HT1080 (cell line): Measurements from ENCODE around the gene ZBTB46. TPM values are rescaled to one million over a fixed set of nuclear protein-coding genes. Genes with fewer than 3 reads are reported as not detected.
"Not testable (repeated sequence)": the region's sequence is repeated elsewhere in the genome, so short reads cannot be mapped to it uniquely, and the experiment has no call there.

ENCODE experiments used
- DNase-seq: peaks from one replicate; pipeline ENCODE4 v3.0.0-alpha.2; 2015; ENCODE audit warnings: low read depth
- total RNA-seq: library from RNA; depleted of rRNA; stranded (reverse); fragments of >200 nt; shearing (Covaris generic); gene quantifications from 2 replicates; pipeline ENCODE4 v1.2.3, GENCODE V29; 2014

ZBTB46 gene
- total RNA-seq, 1 experiment from 2014 or later, result 0.19 TPM

- DNase-seq, result no peak
Observed at GRCh38 chr20:63819224-63819921, 11.7 kb downstream of the ZBTB46 start.

GRCh38 chr20:63815615-63816253 lies 15.3 kb downstream of the ZBTB46 start:
- no peak for DNase-seq

- DNase-seq, result no peak
Observed at GRCh38 chr20:63814891-63815614, 16.0 kb downstream of the ZBTB46 start.

- DNase-seq, result no peak
Observed at GRCh38 chr20:63811491-63811875, 19.6 kb downstream of the ZBTB46 start.

DNA sequence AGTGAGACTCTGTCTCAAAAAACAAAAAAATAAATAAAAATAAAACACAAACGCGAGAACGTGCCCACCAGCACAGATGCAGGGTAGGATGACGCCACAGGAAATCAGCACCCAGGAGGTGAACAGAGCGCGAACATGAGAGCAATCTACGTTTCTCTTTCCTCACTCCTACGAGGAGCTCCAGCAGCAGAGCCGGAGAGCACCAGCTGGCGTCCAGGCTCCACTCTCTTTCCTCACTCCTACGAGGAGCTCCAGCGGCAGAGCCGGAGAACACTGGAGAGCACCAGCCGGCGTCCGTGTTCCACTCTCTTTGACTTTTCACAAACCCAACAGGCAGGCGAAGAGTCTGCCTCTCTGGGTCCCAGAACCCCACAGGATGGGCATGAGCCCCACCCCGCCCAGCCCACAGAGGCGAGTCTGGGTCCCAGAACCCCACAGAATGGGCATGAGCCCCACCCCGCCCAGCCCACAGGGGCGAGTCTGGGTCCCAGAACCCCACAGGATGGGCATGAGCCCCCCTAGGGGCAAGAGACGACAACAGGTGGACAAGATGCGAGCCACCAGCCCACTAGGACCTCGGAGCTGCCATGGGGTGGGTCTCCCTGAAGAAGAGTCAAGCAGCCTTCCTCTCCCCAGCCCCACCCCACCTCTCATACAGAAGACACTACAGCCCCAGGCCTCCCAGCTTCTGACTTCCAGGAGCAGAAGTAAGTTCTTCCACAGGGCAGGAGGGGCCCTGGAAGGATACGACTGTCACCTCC lies 20.2 kb downstream of the ZBTB46 start:
- no peak for DNase-seq

DNA sequence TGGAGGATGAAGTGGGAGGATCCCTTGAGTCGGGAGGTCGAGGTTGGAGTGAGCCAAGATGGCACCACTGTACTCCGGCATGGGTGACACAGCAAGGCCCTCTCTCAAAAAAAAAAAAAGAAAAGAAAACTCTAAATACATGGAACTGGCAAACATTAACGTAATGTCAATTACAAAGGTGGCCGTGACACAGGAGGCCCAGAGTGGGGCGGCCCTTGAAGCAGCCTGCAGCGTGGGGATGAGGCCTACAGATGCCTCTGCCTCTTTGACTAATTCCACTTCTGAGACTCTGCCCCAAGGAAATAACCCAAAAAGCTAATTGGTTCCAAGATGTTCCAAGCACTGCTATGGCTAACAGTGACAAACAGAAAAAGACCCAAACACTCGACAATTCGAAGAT lies 21.2 kb downstream of the ZBTB46 start:
- no peak for DNase-seq

GRCh38 chr20:63808964-63809674 lies 21.9 kb downstream of the ZBTB46 start:
- DNase-seq, result no peak

- no peak for DNase-seq
Observed at GRCh38 chr20:63808145-63808724, 22.8 kb downstream of the ZBTB46 start.

DNA sequence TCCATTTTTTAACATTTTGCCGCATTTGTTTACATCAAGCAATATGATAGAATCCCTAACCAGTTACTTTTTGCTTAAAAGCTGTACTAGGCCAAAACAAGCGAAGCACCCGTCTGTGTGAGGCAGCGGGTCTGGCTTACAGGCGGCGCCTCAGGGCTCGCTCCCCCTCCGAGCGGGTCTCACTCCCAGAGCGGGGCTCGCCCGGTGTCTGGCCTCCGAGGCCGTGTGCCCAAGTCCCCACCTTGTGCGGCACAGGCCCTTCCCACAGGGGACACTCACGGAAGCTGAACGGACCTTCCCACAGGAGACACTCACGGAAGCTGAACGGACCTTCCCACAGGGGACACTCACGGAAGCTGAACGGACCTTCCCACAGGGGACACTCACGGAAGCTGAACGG lies 23.4 kb downstream of the ZBTB46 start:
- no peak for DNase-seq

DNA sequence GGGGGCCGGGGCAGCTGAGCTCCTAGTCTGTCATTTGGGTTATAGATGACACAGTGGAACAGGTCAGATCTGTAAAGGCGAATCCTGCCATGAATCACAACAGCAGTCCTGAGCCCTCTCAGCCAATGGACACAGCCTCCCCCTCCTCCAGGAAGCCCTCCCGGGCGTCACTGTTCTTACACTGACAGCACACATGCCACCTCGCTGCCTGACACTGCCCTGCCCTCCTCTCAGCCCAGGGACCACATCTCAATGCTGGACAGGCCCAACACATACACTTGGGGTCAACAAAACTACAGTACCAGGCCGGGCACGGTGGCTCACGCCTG lies 26.8 kb downstream of the ZBTB46 start:
- no peak for DNase-seq

DNA sequence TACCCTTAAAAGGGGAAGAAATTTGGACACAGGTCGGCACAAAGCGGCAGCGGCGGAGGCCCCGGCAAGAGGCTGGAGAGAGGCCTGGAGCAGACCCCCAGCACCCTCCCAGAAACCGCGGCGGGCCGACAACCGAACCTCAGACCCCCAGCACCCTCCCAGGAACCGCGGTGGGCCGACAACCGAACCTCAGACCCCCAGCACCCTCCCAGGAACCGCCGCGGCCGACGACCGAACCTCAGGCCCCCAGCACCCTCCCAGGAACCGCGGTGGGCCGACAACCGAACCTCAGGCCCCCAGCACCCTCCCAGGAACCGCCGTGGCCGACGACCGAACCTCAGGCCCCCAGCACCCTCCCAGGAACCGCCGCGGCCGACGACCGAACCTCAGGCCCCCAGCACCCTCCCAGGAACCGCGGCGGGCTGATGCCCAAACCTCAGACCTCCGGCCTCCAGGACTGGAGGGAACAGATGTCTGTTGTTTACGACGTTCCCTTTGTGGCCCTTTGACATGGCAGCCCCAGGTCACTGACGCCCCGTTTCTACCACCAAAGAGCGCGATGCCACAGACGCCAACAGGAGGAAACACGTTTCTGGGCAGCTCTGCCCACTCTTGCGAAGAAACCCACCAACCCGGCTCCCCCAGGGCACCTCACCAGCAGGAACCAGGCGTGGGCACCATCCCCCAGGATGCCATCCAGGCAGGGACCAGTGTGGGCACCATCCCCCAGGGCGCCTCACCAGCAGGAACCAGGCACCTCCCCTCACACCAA lies 28.4 kb downstream of the ZBTB46 start:
- no peak for DNase-seq

DNA sequence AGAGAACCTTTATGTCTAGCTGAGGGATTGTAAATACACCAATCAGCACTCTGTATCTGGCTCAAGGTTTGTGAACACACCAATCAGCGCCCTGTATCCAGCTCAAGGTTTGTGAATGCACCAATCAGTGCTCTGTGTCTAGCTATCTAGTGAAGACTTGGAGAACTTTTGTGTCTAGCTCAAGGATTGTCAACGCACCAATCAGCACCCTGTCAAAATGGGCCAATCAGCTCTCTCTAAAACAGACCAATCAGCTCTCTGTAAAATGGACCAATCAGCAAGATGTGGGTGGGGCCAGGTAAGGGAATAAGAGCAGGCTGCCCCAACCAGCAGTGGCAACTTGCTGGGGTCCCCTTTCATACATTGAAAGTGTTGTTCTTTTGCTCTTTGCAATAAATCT lies 29.9 kb downstream of the ZBTB46 start:
- DNase-seq, result peak; percentile 39

- DNase-seq, result not testable (repeated sequence)
Observed at GRCh38 chr20:63800411-63800810, 30.7 kb downstream of the ZBTB46 start.

- DNase-seq, result peak; percentile 41
Observed at GRCh38 chr20:63799127-63799526, 31.9 kb downstream of the ZBTB46 start.

GRCh38 chr20:63797175-63797574 lies 33.9 kb downstream of the ZBTB46 start:
- not testable (repeated sequence) for DNase-seq

DNA sequence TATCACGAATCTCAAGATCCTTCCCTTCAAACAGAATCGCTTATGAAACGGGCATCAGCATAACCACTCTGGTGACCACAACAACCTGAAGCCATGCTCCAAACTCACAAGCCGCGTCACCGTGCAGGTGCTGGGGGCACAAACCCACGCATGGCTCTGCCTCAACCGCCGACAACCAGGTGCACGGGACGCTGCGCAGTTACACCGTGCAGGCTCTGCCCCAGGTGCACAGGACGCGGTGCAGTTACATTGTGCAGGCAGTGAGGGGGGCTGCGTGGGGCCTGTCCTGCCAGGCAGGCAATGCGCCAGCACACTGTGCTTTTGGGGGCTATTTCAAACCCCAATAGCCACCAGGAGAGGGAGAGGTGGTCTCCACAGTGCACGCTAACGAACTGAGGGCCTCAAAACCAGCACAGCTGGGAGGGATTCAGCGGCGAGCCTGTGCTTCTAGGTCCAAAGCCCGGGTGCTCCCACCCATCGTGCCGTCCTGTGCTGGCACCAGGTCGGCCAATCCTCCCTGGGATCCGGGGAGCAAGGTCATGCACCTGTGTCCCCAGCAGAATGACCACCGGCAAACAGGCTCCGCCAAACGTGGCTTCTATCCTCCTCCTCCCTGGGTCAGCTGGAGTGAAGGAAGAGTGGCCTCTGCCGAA lies 35.8 kb downstream of the ZBTB46 start:
- no peak for DNase-seq

- DNase-seq, result no peak
Observed at GRCh38 chr20:63794614-63795013, 36.5 kb downstream of the ZBTB46 start.

DNA sequence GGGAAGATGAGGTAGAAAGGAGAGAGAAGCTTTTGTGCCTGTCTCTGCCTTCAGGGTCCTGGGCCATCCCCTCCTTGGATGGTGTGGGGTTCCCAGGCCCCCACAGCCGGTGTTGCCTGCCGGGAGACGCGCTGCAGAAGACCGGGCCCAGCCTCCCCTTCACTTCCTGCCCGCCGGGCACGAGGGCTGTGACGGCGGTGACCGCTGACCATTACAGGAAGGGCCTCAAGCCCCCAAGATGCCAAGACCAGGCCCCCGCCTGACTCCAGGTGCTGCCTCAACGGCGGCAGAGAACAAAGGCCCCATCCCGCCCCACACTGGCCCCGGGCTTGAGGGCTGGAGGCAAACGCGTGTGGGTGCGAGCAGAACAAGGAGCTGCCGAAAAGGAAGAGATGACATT lies 38.2 kb downstream of the ZBTB46 start:
- no peak for DNase-seq

DNA sequence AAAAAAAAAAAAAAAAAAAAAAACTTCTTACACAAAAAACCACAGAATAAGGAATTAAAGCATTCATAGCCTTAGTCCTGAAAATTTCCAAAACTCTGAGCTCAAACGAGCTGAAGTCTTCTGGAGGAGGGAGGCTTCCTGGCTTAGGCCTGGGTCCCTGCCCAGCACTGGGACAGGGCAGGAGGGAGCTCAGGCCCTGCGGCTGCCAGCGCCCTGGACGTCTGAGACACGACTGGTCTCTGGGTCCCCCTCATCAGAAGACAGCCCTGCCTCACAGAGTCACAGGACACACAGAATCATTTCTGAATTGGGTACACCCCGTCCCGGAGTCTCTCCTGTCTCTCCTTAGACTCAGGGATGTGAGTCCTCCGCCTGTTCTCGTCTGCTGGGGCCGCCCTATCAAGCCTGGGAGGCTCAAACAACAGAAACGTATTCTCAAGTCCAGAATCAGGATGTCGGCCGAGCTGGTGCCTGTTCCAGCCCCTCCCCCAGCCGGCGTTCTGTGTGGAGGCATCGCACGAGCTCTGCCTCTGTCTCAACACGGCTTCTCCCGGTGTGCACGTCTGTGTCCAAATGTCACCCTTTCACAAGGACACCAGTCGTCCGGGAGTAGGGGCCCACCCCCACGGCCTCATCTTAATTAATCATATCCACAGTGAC lies 39.4 kb downstream of the ZBTB46 start:
- DNase-seq, result no peak
